GM21367 (cell line): ENCODE data around the gene TOX2.

Source experiments
- ATAC-seq: cut with Tn5 transposase; IDR thresholded peaks from one replicate; pipeline ENCODE4 v1.9.1; 2021; ENCODE audit not compliant: unreplicated experiment

Gene TOX2

GRCh38 chr20:43938932-43939761 lies 24.5 kb downstream of the TOX2 start:
- ATAC-seq, result no peak

GRCh38 chr20:43939762-43940121 lies 25.1 kb downstream of the TOX2 start:
- ATAC-seq, result no peak

- ATAC-seq, result no peak
Measured at GRCh38 chr20:43940518-43941225, 26.0 kb downstream of the TOX2 start.

- ATAC-seq, result no peak
Measured at GRCh38 chr20:43941476-43942200, 27.0 kb downstream of the TOX2 start.

GRCh38 chr20:43942201-43942590 lies 27.5 kb downstream of the TOX2 start:
- ATAC-seq, result no peak

- ATAC-seq, result no peak
Measured at GRCh38 chr20:43942667-43943285, 28.1 kb downstream of the TOX2 start.

- no peak for ATAC-seq
Measured at GRCh38 chr20:43943725-43944124, 29.1 kb downstream of the TOX2 start.

- no peak for ATAC-seq
Measured at GRCh38 chr20:43944653-43945235, 30.1 kb downstream of the TOX2 start.

GRCh38 chr20:43945391-43946205 lies 30.9 kb downstream of the TOX2 start:
- no peak for ATAC-seq

GRCh38 chr20:43946206-43946491 lies 31.5 kb downstream of the TOX2 start:
- no peak for ATAC-seq

GRCh38 chr20:43946659-43947315 lies 32.1 kb downstream of the TOX2 start:
- no peak for ATAC-seq

GRCh38 chr20:43947316-43947710 lies 32.7 kb downstream of the TOX2 start:
- no peak for ATAC-seq

- ATAC-seq, result no peak
Measured at GRCh38 chr20:43948455-43948854, 33.8 kb downstream of the TOX2 start.

- ATAC-seq, result no peak
Measured at GRCh38 chr20:43949248-43949647, 34.6 kb downstream of the TOX2 start.

GRCh38 chr20:43949741-43950618 lies 35.3 kb downstream of the TOX2 start:
- peak; percentile 57 for ATAC-seq

- no peak for ATAC-seq
Measured at GRCh38 chr20:43953919-43954592, 39.4 kb downstream of the TOX2 start.

- no peak for ATAC-seq
Measured at GRCh38 chr20:43954704-43955061, 40.0 kb downstream of the TOX2 start.

- peak; percentile 67 for ATAC-seq
Measured at GRCh38 chr20:43955062-43955749, 40.6 kb downstream of the TOX2 start.
